Spinal cord (tissue), 10 donors: ENCODE data around the gene RYR1. TPM values are rescaled to one million over a fixed set of nuclear protein-coding genes. Genes with fewer than 3 reads are reported as not detected.
"Not testable (repeated sequence)": the region's sequence is repeated elsewhere in the genome, so short reads cannot be mapped to it uniquely, and the experiment has no call there.

Experiments
- DNase-seq, 6 donors: peaks; one replicate each; pipeline versions ENCODE4 v3.0.0 to v3.0.0-alpha.2; 2013 to 2015; ENCODE audit warnings: low spot score in 6 of 6, low read depth in 4 of 6
- H3K27ac ChIP-seq: one replicate; pipeline ENCODE4 v1.5.1; 2013; ENCODE audit warnings: low read depth, low read length, control low read depth
- H3K27me3 ChIP-seq: one replicate; pipeline ENCODE4 v1.6.1; 2013; ENCODE audit warnings: low read length; ENCODE audit not compliant: control insufficient read depth, insufficient read depth
- H3K36me3 ChIP-seq: one replicate; pipeline ENCODE4 v1.6.1; 2013; ENCODE audit warnings: low read length; ENCODE audit not compliant: control insufficient read depth, insufficient read depth
- H3K4me1 ChIP-seq: one replicate; pipeline ENCODE4 v1.6.1; 2013; ENCODE audit warnings: low read length; ENCODE audit not compliant: control insufficient read depth, insufficient read depth
- H3K4me3 ChIP-seq: one replicate; pipeline ENCODE4 v1.5.1; 2013; ENCODE audit warnings: low read depth, low read length, control low read depth
- H3K9me3 ChIP-seq: one replicate; pipeline ENCODE4 v1.6.1; 2013; ENCODE audit warnings: low read length; ENCODE audit not compliant: control insufficient read depth, insufficient read depth
- WGBS: methylation state at CpG from one replicate; pipeline ENCODE4 v1.1.5; 2013; ENCODE audit warnings: missing lambda C conversion rate; ENCODE audit not compliant: insufficient coverage; 5-methylcytosine and 5-hydroxymethylcytosine counted together
- polyA plus RNA-seq, 2 donors: library from polyadenylated mRNA; unstranded; fragments of 120-200 nt; gene quantifications; one replicate each; pipeline ENCODE4 v1.2.1, GENCODE V29; 2013; ENCODE audit not compliant: insufficient read length in 2 of 2
- total RNA-seq, 2 donors: library from RNA; depleted of rRNA in 1 of 2; stranded (reverse); fragments of 120-200 nt in 1 of 2; fragments of >200 nt in 1 of 2; gene quantifications; one replicate each; pipeline versions ENCODE4 v1.2.3 to v1.2.4, GENCODE V29; 2013 to 2014
- donor health status: healthy.

RYR1 gene
- total and polyA plus RNA-seq, 4 donors = 6.0 to 15.1 (median 10.5) TPM

DNA sequence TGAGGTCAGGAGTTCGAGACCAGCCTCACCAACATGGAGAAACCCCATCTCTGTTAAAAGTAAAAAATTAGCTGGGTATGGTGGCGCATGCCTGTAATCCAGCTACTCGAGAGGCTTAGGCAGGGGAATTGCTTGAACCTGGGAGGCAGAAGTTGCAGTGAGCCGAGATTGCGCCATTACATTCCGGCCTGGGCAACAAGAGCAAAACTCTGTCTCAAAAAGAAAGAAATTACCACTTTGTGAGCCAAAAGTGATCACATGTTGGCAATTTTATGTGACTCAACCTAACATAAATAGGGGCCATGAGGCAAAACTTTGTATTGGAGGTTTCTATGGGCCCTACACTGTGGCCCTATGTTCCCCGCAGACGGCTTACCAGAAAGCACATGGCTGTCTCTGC is 112.1 kb downstream of the RYR1 start:
- DNase-seq = no peak
- peaks cover 2% of the 10 kb centered on the region for H3K36me3 ChIP-seq
- no peak overlapping the region for H3K27ac ChIP-seq
- peaks cover 4% of the 10 kb centered on the region for H3K4me1 ChIP-seq
- H3K27me3 ChIP-seq = no peaks in the 10 kb centered on the region
- no peaks in the 10 kb centered on the region for H3K9me3 ChIP-seq
- no peak overlapping the region for H3K4me3 ChIP-seq
- 93% methylated on average over 7 of the region's 8 CpGs for WGBS

DNA sequence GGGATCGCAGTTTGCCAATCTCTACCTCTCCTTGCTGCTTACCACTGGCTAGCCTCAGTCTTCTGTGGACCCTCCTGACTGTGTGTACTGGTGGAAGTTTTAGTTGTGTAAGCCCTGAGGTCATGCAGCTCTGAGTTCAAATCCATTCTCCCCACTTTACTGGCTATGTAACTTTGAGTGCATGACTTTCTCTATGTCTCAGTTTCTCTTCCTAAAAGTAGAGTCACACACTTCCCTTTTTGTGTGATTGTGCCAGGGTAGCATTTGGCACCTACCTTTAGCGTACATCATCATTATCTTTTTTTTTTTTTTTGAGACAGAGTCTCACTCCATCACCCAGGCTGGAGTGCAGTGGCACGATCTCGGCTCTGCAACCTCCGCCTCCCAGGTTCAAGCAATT is 113.9 kb downstream of the RYR1 start:
- peaks cover 4% of the 10 kb centered on the region for H3K4me1 ChIP-seq
- peaks cover 2% of the 10 kb centered on the region for H3K36me3 ChIP-seq
- no CpG with 5 or more reads among the region's 5 CpGs for WGBS
- no peak for DNase-seq
- no peaks in the 10 kb centered on the region for H3K27me3 ChIP-seq
- no peaks in the 10 kb centered on the region for H3K9me3 ChIP-seq
- H3K4me3 ChIP-seq = no peak overlapping the region
- no peak overlapping the region for H3K27ac ChIP-seq

DNA sequence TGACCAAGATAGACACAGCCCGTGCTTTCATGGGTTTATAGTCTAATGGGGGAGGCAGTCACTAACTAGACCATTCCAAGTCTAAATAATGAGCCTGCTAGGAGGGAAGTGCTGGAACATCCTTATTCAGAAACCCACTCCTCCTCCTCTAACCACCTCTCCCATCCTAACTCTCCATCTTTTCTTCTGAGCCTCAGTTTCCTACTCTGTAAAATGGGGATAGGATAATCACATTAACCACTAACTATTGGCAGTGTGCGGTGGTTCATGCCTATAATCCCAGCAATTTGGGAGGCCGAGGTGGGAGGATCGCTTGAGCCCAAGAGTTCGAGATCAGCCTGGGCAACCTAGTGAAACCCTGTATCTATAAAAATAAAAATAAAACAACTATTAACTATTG is 115.6 kb downstream of the RYR1 start:
- no peaks in the 10 kb centered on the region for H3K4me1 ChIP-seq
- no peak for DNase-seq
- H3K27ac ChIP-seq = no peak overlapping the region
- H3K9me3 ChIP-seq = no peaks in the 10 kb centered on the region
- H3K4me3 ChIP-seq = no peak overlapping the region
- no peaks in the 10 kb centered on the region for H3K27me3 ChIP-seq
- H3K36me3 ChIP-seq = no peaks in the 10 kb centered on the region
- WGBS = no CpG with 5 or more reads among the region's 5 CpGs

DNA sequence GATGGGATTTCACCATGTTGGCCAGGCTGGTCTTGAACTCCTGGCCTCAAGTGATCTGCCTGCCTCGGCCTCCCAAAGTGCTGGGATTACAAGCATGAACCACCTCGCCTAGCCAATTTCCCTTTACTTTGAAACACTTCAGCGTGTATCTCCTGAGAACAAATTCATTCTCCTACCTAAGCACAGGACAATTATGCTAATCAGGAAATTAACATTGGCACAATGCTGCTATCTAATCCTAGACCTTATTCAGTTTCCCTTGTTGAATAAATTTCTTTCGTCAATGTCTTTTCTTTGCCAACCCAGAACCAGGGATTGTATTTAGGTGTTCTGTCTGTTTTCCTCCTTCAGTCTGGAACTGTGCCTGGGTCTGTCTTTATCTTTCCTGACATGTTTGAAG is 116.5 kb downstream of the RYR1 start:
- no peaks in the 10 kb centered on the region for H3K4me1 ChIP-seq
- H3K9me3 ChIP-seq = no peaks in the 10 kb centered on the region
- peak in 2 of 6 donors; percentile 23 to 43 for DNase-seq
- no peaks in the 10 kb centered on the region for H3K27me3 ChIP-seq
- 69% methylated on average over 2 of the region's 4 CpGs for whole genome bisulfite sequencing
- no peaks in the 10 kb centered on the region for H3K36me3 ChIP-seq
- H3K4me3 ChIP-seq = no peak overlapping the region
- no peak overlapping the region for H3K27ac ChIP-seq

DNA sequence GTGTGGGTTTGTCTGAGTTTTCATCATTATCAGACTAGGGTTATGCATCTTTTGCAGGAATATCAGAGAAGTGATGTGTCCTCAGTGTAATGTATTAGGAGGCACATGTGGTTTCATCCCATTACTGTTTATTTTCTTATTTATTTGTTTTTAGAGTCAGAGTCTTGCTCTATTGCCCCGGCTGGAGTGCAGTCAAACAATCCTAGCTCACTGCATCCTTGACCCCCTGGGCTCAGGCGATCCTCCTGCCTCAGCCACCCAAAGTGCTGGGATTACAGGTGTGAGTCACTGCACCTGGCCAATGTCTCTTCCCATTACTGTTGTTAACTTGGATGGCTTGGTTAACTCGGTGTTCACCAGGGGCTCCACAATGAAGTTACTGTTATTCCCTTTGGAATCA is 116.9 kb downstream of the RYR1 start:
- no peak overlapping the region for H3K27ac ChIP-seq
- H3K4me3 ChIP-seq = no peak overlapping the region
- WGBS = no CpG with 5 or more reads among the region's 3 CpGs
- H3K36me3 ChIP-seq = no peaks in the 10 kb centered on the region
- no peaks in the 10 kb centered on the region for H3K27me3 ChIP-seq
- H3K9me3 ChIP-seq = no peaks in the 10 kb centered on the region
- no peaks in the 10 kb centered on the region for H3K4me1 ChIP-seq
- DNase-seq = no peak

DNA sequence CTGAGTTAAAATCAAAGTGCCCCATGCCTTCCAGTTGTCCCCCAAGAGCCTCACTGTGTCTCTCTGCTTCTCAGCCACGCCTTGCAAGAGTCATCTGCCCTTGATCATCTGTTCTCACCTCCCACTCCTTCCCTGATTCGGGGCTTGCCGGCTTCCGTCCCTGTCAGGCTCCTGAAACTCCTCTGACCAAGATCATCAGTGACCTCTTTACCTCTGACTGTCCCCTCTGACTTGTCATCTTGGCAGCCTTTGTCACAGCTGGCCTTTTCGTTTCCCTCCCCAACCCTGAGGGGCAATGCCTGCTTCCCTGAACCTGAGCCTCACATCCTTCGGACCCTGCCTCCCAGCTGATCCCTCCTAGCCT is 117.9 kb downstream of the RYR1 start:
- Histone ChIP-seq H3K4me3 (no peak overlapping the region), H3K27ac (no peak overlapping the region), H3K9me3 (no peaks in the 10 kb centered on the region), H3K36me3 (no peaks in the 10 kb centered on the region), H3K4me1 (no peaks in the 10 kb centered on the region), H3K27me3 (no peaks in the 10 kb centered on the region)
- 86% methylated on average over 6 of the region's 6 CpGs for WGBS
- DNase-seq = no peak

DNA sequence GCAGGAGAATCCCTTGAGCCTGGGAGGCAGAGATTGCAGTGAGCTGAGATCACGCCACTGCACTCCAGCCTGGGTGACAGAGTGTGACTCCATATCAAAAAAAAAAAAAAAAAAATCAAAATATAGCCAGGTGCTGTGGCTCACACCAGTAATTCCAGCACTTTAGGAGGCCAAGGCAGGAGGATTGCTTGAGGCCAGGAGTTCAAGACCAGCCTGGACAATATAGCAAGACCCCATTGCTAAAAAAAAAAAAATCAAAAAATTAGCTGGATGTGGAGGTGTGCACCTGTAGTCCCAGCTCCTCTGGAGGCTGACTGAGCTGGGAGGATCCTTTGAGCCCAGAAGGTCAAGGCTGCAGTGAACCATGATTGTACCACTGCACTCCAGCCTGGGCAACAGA is 119.7 kb downstream of the RYR1 start:
- not testable (repeated sequence) for H3K9me3 ChIP-seq, H3K36me3 ChIP-seq, H3K4me1 ChIP-seq, H3K27ac ChIP-seq, DNase-seq, H3K4me3 ChIP-seq, H3K27me3 ChIP-seq
- no CpG with 5 or more reads among the region's 1 CpG for WGBS

DNA sequence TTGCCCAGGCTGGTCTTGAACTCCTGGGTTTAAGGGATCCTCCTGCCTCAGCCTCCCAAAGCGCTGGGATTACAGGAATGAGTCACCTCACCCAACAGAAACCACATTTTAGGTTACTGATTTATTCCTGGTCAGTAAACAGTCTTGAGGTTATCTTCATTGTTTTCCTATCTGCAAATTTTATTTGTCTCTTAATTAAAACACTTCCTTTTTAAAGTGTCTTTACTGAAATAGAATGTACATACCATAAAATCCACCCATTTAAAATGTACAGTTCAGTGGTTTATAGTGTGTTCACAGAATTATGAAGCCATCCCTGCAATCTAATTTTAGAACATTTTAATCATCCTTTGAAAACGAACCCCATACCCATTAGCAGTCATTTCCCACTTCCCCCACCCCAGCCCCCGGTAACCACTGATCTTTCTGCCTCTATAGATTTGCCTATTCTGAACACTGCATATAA is 121.2 kb downstream of the RYR1 start:
- Histone ChIP-seq H3K27me3 (no peaks in the 10 kb centered on the region), H3K4me1 (no peaks in the 10 kb centered on the region), H3K27ac (no peak overlapping the region), H3K9me3 (no peaks in the 10 kb centered on the region), H3K4me3 (no peak overlapping the region), H3K36me3 (no peaks in the 10 kb centered on the region)
- DNase-seq = no peak
- WGBS = no CpG with 5 or more reads among the region's 3 CpGs

DNA sequence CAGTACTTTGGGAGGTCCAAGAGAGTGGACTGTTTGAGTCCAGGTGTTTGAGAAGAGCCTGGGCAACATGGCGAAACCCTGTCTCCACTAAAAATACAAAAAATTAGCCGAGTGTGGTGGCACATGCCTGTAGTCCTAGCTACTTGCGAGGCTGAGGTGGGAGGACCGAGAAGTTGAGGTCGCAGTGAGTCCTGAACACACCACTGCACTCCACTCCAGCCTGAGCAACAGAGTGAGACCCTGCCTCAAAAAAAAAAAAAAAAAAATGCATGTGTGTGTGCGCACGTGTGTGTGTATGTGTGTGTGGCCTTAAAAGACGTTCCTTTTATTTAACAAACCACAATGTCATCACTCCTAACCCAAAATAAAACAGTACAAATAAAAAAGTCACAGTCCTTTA is 121.7 kb downstream of the RYR1 start:
- Histone ChIP-seq H3K36me3 (no peaks in the 10 kb centered on the region), H3K27ac (no peak overlapping the region), H3K4me3 (no peak overlapping the region), H3K9me3 (no peaks in the 10 kb centered on the region), H3K27me3 (no peaks in the 10 kb centered on the region), H3K4me1 (no peaks in the 10 kb centered on the region)
- DNase-seq = no peak
- WGBS = 100% methylated on average over 2 of the region's 8 CpGs

DNA sequence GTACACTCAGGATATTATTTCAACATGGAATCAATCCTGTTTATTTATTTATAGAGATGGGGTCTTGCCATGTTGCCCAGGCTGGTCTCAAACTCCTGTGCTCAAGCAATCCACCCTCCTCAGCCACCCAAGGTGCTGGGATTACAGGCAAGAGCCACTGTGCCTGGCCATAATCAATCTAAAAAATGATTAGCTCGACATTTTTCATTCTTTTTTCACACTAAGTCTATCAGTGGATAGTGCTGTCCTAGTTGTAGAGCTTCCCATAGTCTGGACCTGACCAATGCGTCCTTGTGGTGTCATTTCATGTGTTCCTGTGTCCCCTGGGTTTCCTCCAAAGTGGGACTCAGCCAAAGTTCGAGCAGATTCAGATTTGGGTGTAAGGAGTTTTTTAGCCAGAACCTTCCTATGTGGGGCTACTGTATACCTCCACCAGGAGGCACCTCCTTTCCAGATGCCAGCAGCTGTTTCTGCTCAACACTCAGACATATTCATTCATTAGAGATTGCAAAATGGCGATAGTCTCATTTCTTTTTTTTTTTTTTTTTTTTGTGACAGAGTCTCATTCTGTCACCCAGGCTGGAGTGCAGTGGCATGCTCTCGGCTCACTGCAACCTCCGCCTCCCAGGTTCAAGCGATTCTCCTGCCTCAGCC is 123.2 kb downstream of the RYR1 start:
- H3K4me3 ChIP-seq = no peak overlapping the region
- no peak overlapping the region for H3K27ac ChIP-seq
- 88% methylated on average over 5 of the region's 7 CpGs for WGBS
- H3K27me3 ChIP-seq = no peaks in the 10 kb centered on the region
- no peak for DNase-seq
- H3K9me3 ChIP-seq = no peaks in the 10 kb centered on the region
- H3K36me3 ChIP-seq = peaks cover 7% of the 10 kb centered on the region
- no peaks in the 10 kb centered on the region for H3K4me1 ChIP-seq
